Panc1 (cell line): Measurements from ENCODE around the gene CAP1. TPM values are rescaled to one million over a fixed set of nuclear protein-coding genes. Genes with fewer than 3 reads are reported as not detected.
"Not testable (repeated sequence)": the region's sequence is repeated elsewhere in the genome, so short reads cannot be mapped to it uniquely, and the experiment has no call there.

Experiments used
- ATAC-seq: fragments of 200-7000 bp; cut with Tn5 transposase; 2 replicates; pipeline ENCODE4 v1.9.1; 2020; ENCODE audit warnings: mild to moderate bottlenecking, moderate library complexity
- BruUV-seq: library from RNA; stranded (reverse); fragments of 400-500 nt; replicated peaks from 2 replicates; lab custom pipeline; 2021; lab: Mats Ljungman, UMichigan
- CTCF ChIA-PET: fragments of 300-600 bp; sonication (Branson Sonifier 250); formaldehyde crosslinking; loops from one replicate; lab custom pipeline; 2022; ENCODE audit warnings: antibody characterized with exemption; lab: Charles Lee
- POLR2A ChIA-PET: fragments of 300-600 bp; sonication (Branson Sonifier 250); formaldehyde crosslinking; loops from one replicate; lab custom pipeline; 2022; ENCODE audit warnings: antibody characterized with exemption; lab: Charles Lee
- DNase-seq: peaks from one replicate; pipeline ENCODE4 v3.0.0-alpha.2; 2010; ENCODE audit warnings: low read depth, low spot score
- H3K27ac ChIP-seq: 2 replicates; pipeline ENCODE4 v1.5.1; 2011; ENCODE audit warnings: mild to moderate bottlenecking, low read length, inconsistent platforms
- H3K27me3 ChIP-seq: fragments of 200-500 bp; sonication (Bioruptor generic); 2 replicates; pipeline ENCODE4 v1.6.0; 2014; ENCODE audit warnings: low read length, inconsistent platforms; ENCODE audit not compliant: control insufficient read depth, insufficient read depth
- H3K36me3 ChIP-seq: fragments of 200-500 bp; sonication (Bioruptor generic); 2 replicates; pipeline ENCODE4 v1.5.1; 2014; ENCODE audit warnings: inconsistent platforms, mild to moderate bottlenecking, low read length, moderate library complexity; ENCODE audit not compliant: control insufficient read depth, insufficient read depth
- H3K4me1 ChIP-seq: 2 replicates; pipeline ENCODE4 v1.5.1; 2011; ENCODE audit warnings: inconsistent platforms, mild to moderate bottlenecking, low read length, moderate library complexity; ENCODE audit not compliant: control insufficient read depth, insufficient read depth
- H3K4me3 ChIP-seq, 2 experiments: 2 replicates each; pipeline ENCODE4 v1.5.1; 2011 to 2012; ENCODE audit warnings: low read depth in 2 of 2, low read length in 2 of 2, mild to moderate bottlenecking in 2 of 2, inconsistent platforms in 1 of 2, moderate library complexity in 1 of 2
- H3K9me3 ChIP-seq: fragments of 200-500 bp; sonication (Bioruptor generic); 2 replicates; pipeline ENCODE4 v1.5.1; 2014; ENCODE audit warnings: low read depth, mild to moderate bottlenecking, inconsistent platforms, low read length, moderate library complexity; ENCODE audit not compliant: control insufficient read depth, insufficient read depth
- POLR2AphosphoS5 ChIP-seq: IDR thresholded peaks from 2 replicates; pipeline ENCODE4 v1.6.1; 2012; ENCODE audit warnings: mild to moderate bottlenecking, low read depth, low read length, moderate library complexity
- REST ChIP-seq, 2 experiments: IDR thresholded peaks; 2 replicates each; pipeline ENCODE4 v1.6.1; 2011 to 2012; ENCODE audit warnings: low read depth in 2 of 2, control low read depth in 1 of 2, low read length in 1 of 2, mild to moderate bottlenecking in 1 of 2, moderate library complexity in 1 of 2; ENCODE audit not compliant: insufficient read depth in 1 of 2
- SIN3A ChIP-seq: IDR thresholded peaks from 2 replicates; pipeline ENCODE4 v1.6.1; 2012; ENCODE audit warnings: low read depth, mild to moderate bottlenecking, low read length, moderate library complexity, borderline replicate concordance; ENCODE audit not compliant: insufficient read depth
- TCF7L2 ChIP-seq: IDR thresholded peaks from 2 replicates; pipeline ENCODE4 v1.6.1; 2011; ENCODE audit warnings: mild to moderate bottlenecking, low read depth, low read length, inconsistent platforms
- in situ Hi-C: cut with HindIII; loops from 2 replicates; pipeline ENCODE4 v1.10.0; 2016; ENCODE audit warnings: low sequenced_read_pairs, low pct_unique_long_range_greater_than_20kb
- intact Hi-C: fragments of 100-400 bp; cut with micrococcal nuclease; formaldehyde crosslinking; loops from one replicate; pipeline ENCODE4 v1.10.0; 2022; ENCODE audit not compliant: unreplicated experiment
- total RNA-seq: library from RNA; stranded (reverse); gene quantifications from one replicate; pipeline ENCODE4 v1.2.1, GENCODE V29; 2021; ENCODE audit not compliant: unreplicated experiment
- TF ChIP-seq, protein P1 (sequence below): fragments of 450-650 bp; IDR thresholded peaks from 2 replicates; pipeline ENCODE4 v1.5.1; 2017; ENCODE audit warnings: mild to moderate bottlenecking

The CAP1 gene
- total RNA-seq, 1 experiment from 2014 or later, result 463 TPM

DNA sequence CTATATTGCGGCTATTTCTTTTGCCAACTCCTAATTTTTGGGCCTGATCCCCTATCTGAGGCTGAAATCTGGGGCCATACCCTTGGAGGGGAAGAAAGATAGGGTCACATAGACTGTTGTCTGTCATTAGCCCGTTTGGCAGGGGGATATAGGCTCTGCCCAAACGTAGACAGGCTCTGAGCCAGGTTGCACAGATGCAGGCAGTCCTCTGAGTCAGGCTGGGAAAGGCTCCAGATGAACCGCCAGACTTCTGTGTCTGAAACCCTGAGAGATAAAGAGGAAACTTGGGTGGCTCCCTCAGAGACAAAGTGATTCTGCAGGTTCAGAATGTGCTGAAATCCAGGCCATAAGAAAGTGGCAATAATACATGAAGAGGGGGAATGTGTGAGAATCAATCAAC lies 4.0 kb upstream of the CAP1 start:
- CTCF ChIA-PET, result no interaction called here
- in situ Hi-C loops, result no loop called here

GRCh38 chr1:40037254-40037653 lies 3.3 kb upstream of the CAP1 start:
- DNase-seq, H3K9me3 ChIP-seq, in situ Hi-C loops, H3K36me3 ChIP-seq, H3K27ac ChIP-seq, ATAC-seq, H3K27me3 ChIP-seq, BruUV-seq, CTCF ChIA-PET, H3K4me3 ChIP-seq: not testable (repeated sequence)
- intact Hi-C loops, result loop anchor here (10.0 kb wide), 1 partner anchor 62 kb away; no protein-coding TSS in a partner anchor
- peaks cover 15% of the 10 kb centered on the region for H3K4me1 ChIP-seq
- POLR2A ChIA-PET, result interaction anchor here (0.6 kb wide), 2 partner anchors 117 to 136 kb away, joined by 9 read pairs; no protein-coding TSS in a partner anchor

More for the DNA sequence above, 4.0 kb upstream of the CAP1 start:
- no peak overlapping the region for H3K4me3 ChIP-seq
- H3K27me3 ChIP-seq, result no peaks in the 10 kb centered on the region
- peaks cover 9% of the 10 kb centered on the region for H3K4me1 ChIP-seq
- intact Hi-C loops, result loop anchor here (10.0 kb wide), 1 partner anchor 62 kb away; no protein-coding TSS in a partner anchor
- DNase-seq, result no peak
- no TSS peak for BruUV-seq
- peaks cover 9% of the 10 kb centered on the region; the same call in 1 of the 2 replicates for H3K36me3 ChIP-seq
- ATAC-seq, result no peak
- no peaks in the 10 kb centered on the region for H3K9me3 ChIP-seq
- POLR2A ChIA-PET, result interaction anchor here (0.6 kb wide), 1 partner anchor 136 kb away, joined by 9 read pairs; no protein-coding TSS in a partner anchor
- no peak overlapping the region for H3K27ac ChIP-seq
- TF ChIP-seq TCF7L2 (no peak), POLR2AphosphoS5 (no peak), REST (IDR thresholded peaks at IDR 0.05; ENCODE audit: insufficient read depth in 1 of 2, low read depth in 2 of 2, low read length in 1 of 2) (no peak), SIN3A (no peak)
- TF ChIP-seq, protein P1, sequence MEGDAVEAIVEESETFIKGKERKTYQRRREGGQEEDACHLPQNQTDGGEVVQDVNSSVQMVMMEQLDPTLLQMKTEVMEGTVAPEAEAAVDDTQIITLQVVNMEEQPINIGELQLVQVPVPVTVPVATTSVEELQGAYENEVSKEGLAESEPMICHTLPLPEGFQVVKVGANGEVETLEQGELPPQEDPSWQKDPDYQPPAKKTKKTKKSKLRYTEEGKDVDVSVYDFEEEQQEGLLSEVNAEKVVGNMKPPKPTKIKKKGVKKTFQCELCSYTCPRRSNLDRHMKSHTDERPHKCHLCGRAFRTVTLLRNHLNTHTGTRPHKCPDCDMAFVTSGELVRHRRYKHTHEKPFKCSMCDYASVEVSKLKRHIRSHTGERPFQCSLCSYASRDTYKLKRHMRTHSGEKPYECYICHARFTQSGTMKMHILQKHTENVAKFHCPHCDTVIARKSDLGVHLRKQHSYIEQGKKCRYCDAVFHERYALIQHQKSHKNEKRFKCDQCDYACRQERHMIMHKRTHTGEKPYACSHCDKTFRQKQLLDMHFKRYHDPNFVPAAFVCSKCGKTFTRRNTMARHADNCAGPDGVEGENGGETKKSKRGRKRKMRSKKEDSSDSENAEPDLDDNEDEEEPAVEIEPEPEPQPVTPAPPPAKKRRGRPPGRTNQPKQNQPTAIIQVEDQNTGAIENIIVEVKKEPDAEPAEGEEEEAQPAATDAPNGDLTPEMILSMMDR, result no peak

DNA sequence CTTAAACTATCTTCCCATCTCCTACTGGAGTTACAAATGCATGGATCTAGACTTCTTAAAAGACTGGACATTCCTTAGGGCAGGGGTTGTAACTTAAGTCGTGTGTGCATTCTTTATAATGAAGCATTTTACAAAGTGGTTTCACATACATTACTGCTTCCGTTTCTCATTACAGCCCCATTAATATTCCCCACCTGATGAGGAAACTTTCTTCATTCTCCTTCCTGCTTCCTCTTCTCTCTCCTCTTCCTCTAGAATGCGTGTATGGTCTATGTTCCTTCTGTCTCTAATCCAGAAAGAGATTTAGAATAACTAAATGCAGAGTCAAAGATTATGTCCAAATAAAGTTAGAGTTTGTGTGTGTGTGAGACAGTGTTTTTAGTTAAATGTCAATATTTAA lies 1.8 kb upstream of the CAP1 start:
- ChIA-PET POLR2A (no interaction called here), CTCF (interaction anchor here (0.5 kb wide), 1 partner anchor 1323 kb away, joined by 3 read pairs; the partner anchor contains the start of gene FOXO6)
- DNase-seq (no peak), ATAC-seq (no peak)
- H3K27me3 ChIP-seq, result no peaks in the 10 kb centered on the region
- no peaks in the 10 kb centered on the region for H3K9me3 ChIP-seq
- peaks cover 9% of the 10 kb centered on the region; the same call in 1 of the 2 replicates for H3K36me3 ChIP-seq
- H3K27ac ChIP-seq, result no peak overlapping the region; the same call in 1 of the 2 replicates
- no peak; the same call in 1 of the 2 replicates for TF ChIP-seq POLR2AphosphoS5
- no peak for TF ChIP-seq SIN3A
- TF ChIP-seq REST (IDR thresholded peaks at IDR 0.05; ENCODE audit: insufficient read depth in 1 of 2, low read depth in 2 of 2, low read length in 1 of 2), result no peak
- no peak for TF ChIP-seq TCF7L2
- TF ChIP-seq, protein P1, result no peak
- no peak overlapping the region for H3K4me3 ChIP-seq
- intact Hi-C loops (loop anchor here (10.0 kb wide), 1 partner anchor 64 kb away; no protein-coding TSS in a partner anchor), in situ Hi-C loops (no loop called here)
- no TSS peak for BruUV-seq
- peaks cover 20% of the 10 kb centered on the region for H3K4me1 ChIP-seq
